ENCODE measurements around the gene TAS2R38.

GRCh38 chr7:141949451-141949850, 24.1 kb downstream of the TAS2R38 start:
- TF ChIP-seq CTCF (IDR thresholded peaks at IDR 0.05) (no peak), ATF6 (CRISPR knock-in tag; IDR thresholded peaks at IDR 0.05) (no peak), ATF3 (CRISPR knock-in tag; conservative IDR thresholded peaks at IDR 0.05) (no peak), ETV6 (CRISPR knock-in tag; IDR thresholded peaks at IDR 0.05) (no peak), ELF4 (CRISPR knock-in tag; IDR thresholded peaks at IDR 0.05; ENCODE audit: low read depth) (no peak), IRF2 (CRISPR knock-in tag; IDR thresholded peaks at IDR 0.05; ENCODE audit: borderline replicate concordance, low read depth) (no peak), HMGXB4 (CRISPR knock-in tag; IDR thresholded peaks at IDR 0.05) (no peak), SMAD3 (CRISPR knock-in tag; IDR thresholded peaks at IDR 0.05; ENCODE audit: borderline replicate concordance) (no peak), ATF1 (CRISPR knock-in tag; IDR thresholded peaks at IDR 0.05) (no peak), TCF7 (CRISPR knock-in tag; IDR thresholded peaks at IDR 0.05; ENCODE audit: low read depth) (no peak), AFF4 (CRISPR knock-in tag; IDR thresholded peaks at IDR 0.05; ENCODE audit: borderline replicate concordance) (no peak), NFYB (CRISPR knock-in tag; conservative IDR thresholded peaks at IDR 0.05; ENCODE audit: low read depth) (no peak)

Data from WTC11 (cell line).